ENCODE data around the gene C5orf22. TPM values are rescaled to one million over a fixed set of nuclear protein-coding genes. Genes with fewer than 3 reads are reported as not detected.

Gene C5orf22
- total and polyA plus RNA-seq, 7 experiments from 2014 or later: 10.6 to 31.3 (median 23.6) TPM

- Histone ChIP-seq H3K27me3 (ENCODE audit: control insufficient read depth in 2 of 2, insufficient read depth in 2 of 2, low read length in 2 of 2) (no peaks in the 10 kb centered on the region), H3K27ac (ENCODE audit: low read depth, low read length) (no peak overlapping the region), H3K4me3 (ENCODE audit: low read length) (no peak overlapping the region), H3K4me1 (ENCODE audit: control insufficient read depth in 2 of 2, insufficient read depth in 2 of 2, low read length in 2 of 2) (no peaks in the 10 kb centered on the region), H3K9me3 (ENCODE audit: control insufficient read depth in 2 of 3, low read length in 3 of 3) (no peaks in the 10 kb centered on the region), H3K36me3 (ENCODE audit: control insufficient read depth in 2 of 3, insufficient read depth in 3 of 3, low read length in 3 of 3) (peaks cover 17 to 90% (median 25%) of the 10 kb centered on the region in 3 experiments)
- POLR2A ChIA-PET: no interaction called here
- H3K27ac Mint-ChIP-seq: no peak overlapping the region
- intact Hi-C loops (cut with micrococcal nuclease): no loop called here
- no peak overlapping the region for H3K4me3 Mint-ChIP-seq
- no peaks in the 10 kb centered on the region for H3K9me3 Mint-ChIP-seq
- peaks cover 0 to 4% (median 0%) of the 10 kb centered on the region in 7 donors for H3K4me1 Mint-ChIP-seq
- ATAC-seq (no peak), DNase-seq (no peak)
- H3K36me3 Mint-ChIP-seq: peaks cover 24 to 83% (median 51%) of the 10 kb centered on the region in 5 donors
- CTCF ChIA-PET: no interaction called here
- no peaks in the 10 kb centered on the region for H3K27me3 Mint-ChIP-seq
Measured at GRCh38 chr5:31496301-31496700, 35.8 kb upstream of the C5orf22 start.

- Histone ChIP-seq H3K9me3 (ENCODE audit: control insufficient read depth in 2 of 3, low read length in 3 of 3) (no peaks in the 10 kb centered on the region), H3K36me3 (ENCODE audit: control insufficient read depth in 2 of 3, insufficient read depth in 3 of 3, low read length in 3 of 3) (peaks cover 17 to 93% (median 25%) of the 10 kb centered on the region in 3 experiments), H3K4me1 (ENCODE audit: control insufficient read depth in 2 of 2, insufficient read depth in 2 of 2, low read length in 2 of 2) (no peaks in the 10 kb centered on the region), H3K27ac (ENCODE audit: low read depth, low read length) (no peak overlapping the region), H3K4me3 (ENCODE audit: low read length) (no peak overlapping the region), H3K27me3 (ENCODE audit: control insufficient read depth in 2 of 2, insufficient read depth in 2 of 2, low read length in 2 of 2) (no peaks in the 10 kb centered on the region)
- no peak overlapping the region for H3K27ac Mint-ChIP-seq
- H3K4me1 Mint-ChIP-seq: peaks cover 0 to 4% (median 0%) of the 10 kb centered on the region in 7 donors
- peaks cover 24 to 83% (median 53%) of the 10 kb centered on the region in 5 donors for H3K36me3 Mint-ChIP-seq
- no peak for ATAC-seq
- ChIA-PET CTCF (no interaction called here), POLR2A (no interaction called here)
- H3K9me3 Mint-ChIP-seq: no peaks in the 10 kb centered on the region
- H3K4me3 Mint-ChIP-seq: no peak overlapping the region
- no peak for DNase-seq
- H3K27me3 Mint-ChIP-seq: no peaks in the 10 kb centered on the region
- intact Hi-C loops (cut with micrococcal nuclease): no loop called here
Measured at GRCh38 chr5:31496891-31497290, 35.2 kb upstream of the C5orf22 start.

GRCh38 chr5:31500256-31500655 is 31.8 kb upstream of the C5orf22 start:
- H3K4me3 ChIP-seq (ENCODE audit: low read length): no peak overlapping the region
- Mint-ChIP-seq H3K27ac (no peak overlapping the region), H3K9me3 (no peaks in the 10 kb centered on the region), H3K36me3 (peaks cover 27 to 87% (median 66%) of the 10 kb centered on the region in 5 donors), H3K27me3 (no peaks in the 10 kb centered on the region), H3K4me3 (no peak overlapping the region), H3K4me1 (peaks cover 0 to 4% (median 0%) of the 10 kb centered on the region in 7 donors)
- no peak for DNase-seq
- ATAC-seq: no peak
- ChIA-PET POLR2A (no interaction called here), CTCF (no interaction called here)
- H3K4me1 ChIP-seq (ENCODE audit: control insufficient read depth in 2 of 2, insufficient read depth in 2 of 2, low read length in 2 of 2): no peaks in the 10 kb centered on the region
- intact Hi-C loops (cut with micrococcal nuclease): no loop called here
- peaks cover 10 to 95% (median 25%) of the 10 kb centered on the region in 3 experiments for H3K36me3 ChIP-seq (ENCODE audit: control insufficient read depth in 2 of 3, insufficient read depth in 3 of 3, low read length in 3 of 3)
- no peaks in the 10 kb centered on the region for H3K27me3 ChIP-seq (ENCODE audit: control insufficient read depth in 2 of 2, insufficient read depth in 2 of 2, low read length in 2 of 2)
- H3K9me3 ChIP-seq (ENCODE audit: control insufficient read depth in 2 of 3, low read length in 3 of 3): no peaks in the 10 kb centered on the region
- H3K27ac ChIP-seq (ENCODE audit: low read depth, low read length): no peak overlapping the region

- Histone ChIP-seq H3K4me3 (ENCODE audit: low read length) (no peak overlapping the region), H3K36me3 (ENCODE audit: control insufficient read depth in 2 of 3, insufficient read depth in 3 of 3, low read length in 3 of 3) (peaks cover 4 to 89% (median 14%) of the 10 kb centered on the region in 3 experiments), H3K9me3 (ENCODE audit: control insufficient read depth in 2 of 3, low read length in 3 of 3) (no peaks in the 10 kb centered on the region), H3K4me1 (ENCODE audit: control insufficient read depth in 2 of 2, insufficient read depth in 2 of 2, low read length in 2 of 2) (no peaks in the 10 kb centered on the region), H3K27ac (ENCODE audit: low read depth, low read length) (no peak overlapping the region), H3K27me3 (ENCODE audit: control insufficient read depth in 2 of 2, insufficient read depth in 2 of 2, low read length in 2 of 2) (no peaks in the 10 kb centered on the region)
- Mint-ChIP-seq H3K36me3 (peaks cover 23 to 80% (median 61%) of the 10 kb centered on the region in 5 donors), H3K9me3 (no peaks in the 10 kb centered on the region), H3K27ac (no peak overlapping the region), H3K27me3 (no peaks in the 10 kb centered on the region), H3K4me3 (no peak overlapping the region), H3K4me1 (peaks cover 0 to 4% (median 0%) of the 10 kb centered on the region in 7 donors)
- ChIA-PET CTCF (no interaction called here), POLR2A (interaction anchor here (0.8 kb wide), 1 partner anchor 942 kb away, joined by 3 read pairs; the partner anchor contains the start of gene ZFR)
- intact Hi-C loops (cut with micrococcal nuclease): no loop called here
- ATAC-seq (no peak), DNase-seq (no peak)
Measured at GRCh38 chr5:31502506-31502905, 29.6 kb upstream of the C5orf22 start.

GRCh38 chr5:31504529-31504928 is 27.6 kb upstream of the C5orf22 start:
- Histone ChIP-seq H3K9me3 (ENCODE audit: control insufficient read depth in 2 of 3, low read length in 3 of 3) (no peaks in the 10 kb centered on the region), H3K27me3 (ENCODE audit: control insufficient read depth in 2 of 2, insufficient read depth in 2 of 2, low read length in 2 of 2) (no peaks in the 10 kb centered on the region), H3K36me3 (ENCODE audit: control insufficient read depth in 2 of 3, insufficient read depth in 3 of 3, low read length in 3 of 3) (peaks cover 4 to 84% (median 5%) of the 10 kb centered on the region in 3 experiments), H3K4me1 (ENCODE audit: control insufficient read depth in 2 of 2, insufficient read depth in 2 of 2, low read length in 2 of 2) (no peaks in the 10 kb centered on the region), H3K4me3 (ENCODE audit: low read length) (no peak overlapping the region), H3K27ac (ENCODE audit: low read depth, low read length) (no peak overlapping the region)
- intact Hi-C loops (cut with micrococcal nuclease): no loop called here
- POLR2A ChIA-PET: no interaction called here
- Mint-ChIP-seq H3K27ac (no peak overlapping the region), H3K4me3 (no peak overlapping the region), H3K27me3 (no peaks in the 10 kb centered on the region), H3K36me3 (peaks cover 24 to 77% (median 58%) of the 10 kb centered on the region in 5 donors), H3K9me3 (no peaks in the 10 kb centered on the region), H3K4me1 (peaks cover 0 to 8% (median 0%) of the 10 kb centered on the region in 7 donors)
- no peak for DNase-seq
- CTCF ChIA-PET: no interaction called here
- no peak for ATAC-seq

- Histone ChIP-seq H3K27ac (ENCODE audit: low read depth, low read length) (no peak overlapping the region), H3K4me3 (ENCODE audit: low read length) (no peak overlapping the region), H3K4me1 (ENCODE audit: control insufficient read depth in 2 of 2, insufficient read depth in 2 of 2, low read length in 2 of 2) (no peaks in the 10 kb centered on the region), H3K9me3 (ENCODE audit: control insufficient read depth in 2 of 3, low read length in 3 of 3) (no peaks in the 10 kb centered on the region), H3K36me3 (ENCODE audit: control insufficient read depth in 2 of 3, insufficient read depth in 3 of 3, low read length in 3 of 3) (peaks cover 15 to 82% (median 21%) of the 10 kb centered on the region in 3 experiments), H3K27me3 (ENCODE audit: control insufficient read depth in 2 of 2, insufficient read depth in 2 of 2, low read length in 2 of 2) (no peaks in the 10 kb centered on the region)
- ATAC-seq (no peak), DNase-seq (no peak)
- Mint-ChIP-seq H3K4me3 (no peak overlapping the region), H3K27ac (no peak overlapping the region), H3K36me3 (peaks cover 24 to 81% (median 49%) of the 10 kb centered on the region in 5 donors), H3K27me3 (no peaks in the 10 kb centered on the region), H3K9me3 (no peaks in the 10 kb centered on the region), H3K4me1 (peaks cover 0 to 17% (median 4%) of the 10 kb centered on the region in 7 donors)
- intact Hi-C loops (cut with micrococcal nuclease): no loop called here
- ChIA-PET CTCF (no interaction called here), POLR2A (no interaction called here)
Measured at GRCh38 chr5:31511305-31511704, 20.8 kb upstream of the C5orf22 start.

- H3K36me3 ChIP-seq (ENCODE audit: control insufficient read depth in 2 of 3, insufficient read depth in 3 of 3, low read length in 3 of 3): peaks cover 2 to 61% (median 11%) of the 10 kb centered on the region in 3 experiments
- ATAC-seq: no peak
Measured at GRCh38 chr5:31516802-31517201, 15.3 kb upstream of the C5orf22 start.

More at GRCh38 chr5:31516802-31517201, 15.3 kb upstream of the C5orf22 start:
- POLR2A ChIA-PET: no interaction called here
- Histone ChIP-seq H3K4me1 (ENCODE audit: control insufficient read depth in 2 of 2, insufficient read depth in 2 of 2, low read length in 2 of 2) (peaks cover 0 to 6% of the 10 kb centered on the region in 2 donors), H3K9me3 (ENCODE audit: control insufficient read depth in 2 of 3, low read length in 3 of 3) (no peaks in the 10 kb centered on the region), H3K27ac (ENCODE audit: low read depth, low read length) (no peak overlapping the region), H3K4me3 (ENCODE audit: low read length) (no peak overlapping the region), H3K27me3 (ENCODE audit: control insufficient read depth in 2 of 2, insufficient read depth in 2 of 2, low read length in 2 of 2) (no peaks in the 10 kb centered on the region)
- Mint-ChIP-seq H3K9me3 (no peaks in the 10 kb centered on the region), H3K27ac (peak overlapping the region in 2 of 9 donors; percentile 36 to 40), H3K4me3 (peak overlapping the region in 2 of 10 donors; percentile 8 to 12), H3K4me1 (peaks cover 6 to 32% (median 12%) of the 10 kb centered on the region in 7 donors), H3K36me3 (peaks cover 13 to 65% (median 34%) of the 10 kb centered on the region in 5 donors), H3K27me3 (no peaks in the 10 kb centered on the region)
- CTCF ChIA-PET: interaction anchor here (0.6 kb wide), 1 partner anchor 39 kb away, joined by 3 read pairs; no protein-coding TSS in a partner anchor
- DNase-seq: no peak
- intact Hi-C loops (cut with micrococcal nuclease): loop anchor here in 1 of 2 donors (1.0 kb wide), 1 partner anchor 15 kb away; the partner anchor contains the start of genes C5orf22 and DROSHA
